Hepatic stellate cell (primary cell): Measurements from ENCODE around the gene CCDC88C.
"Not testable (repeated sequence)": the region's sequence is repeated elsewhere in the genome, so short reads cannot be mapped to it uniquely, and the experiment has no call there.

ENCODE experiments used
- DNase-seq: peaks from one replicate; pipeline ENCODE4 v3.0.0; 2011; ENCODE audit warnings: low spot score

CCDC88C gene

DNA sequence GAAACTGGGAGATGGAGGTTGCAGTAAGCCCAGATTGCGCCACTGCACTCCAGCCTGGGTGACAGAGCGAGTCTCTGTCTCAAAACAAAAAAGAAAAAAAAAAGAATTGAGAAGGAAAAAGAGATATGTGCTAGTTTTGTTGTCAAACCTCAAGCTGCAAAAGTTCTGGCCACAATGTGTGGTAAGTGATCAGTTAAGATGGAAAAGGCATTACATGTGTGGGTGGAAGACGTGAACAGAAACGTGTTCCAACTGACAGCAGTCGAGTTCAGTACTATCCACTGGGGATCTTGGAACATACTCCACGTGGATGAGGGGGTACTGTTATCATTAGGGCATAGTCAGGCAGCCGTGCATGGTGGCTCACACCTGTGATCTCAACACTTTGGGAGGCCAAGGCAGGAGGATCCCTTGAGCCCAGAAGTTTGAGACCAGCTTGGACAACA is 190.4 kb downstream of the CCDC88C start:
- no peak for DNase-seq

- not testable (repeated sequence) for DNase-seq
These were observed 191.3 kb downstream of the CCDC88C start for GRCh38 chr14:91226360-91226759.

- DNase-seq: no peak
These were observed 192.6 kb downstream of the CCDC88C start for GRCh38 chr14:91225025-91225424.

- DNase-seq: no peak
These were observed 194.4 kb downstream of the CCDC88C start for GRCh38 chr14:91223028-91223783.
